Gastroesophageal sphincter (tissue), 4 donors: Measurements from ENCODE around the gene UBR3. TPM values are rescaled to one million over a fixed set of nuclear protein-coding genes. Genes with fewer than 3 reads are reported as not detected.

ENCODE experiments used
- ATAC-seq: fragments of 150-250 bp; one replicate; pipeline ENCODE4 v1.9.1; 2016; ENCODE audit warnings: mild to moderate bottlenecking, moderate library complexity
- H3K27ac ChIP-seq, 4 donors: fragments of 200-600 bp; sonication (generic) in 3 of 4; 1 replicate in 3 of 4; 2 replicates in 1 of 4; pipeline ENCODE4 v1.5.1; 2016 to 2019
- H3K27me3 ChIP-seq: fragments of 200-600 bp; sonication (generic); one replicate; pipeline ENCODE4 v1.5.1; 2019
- H3K36me3 ChIP-seq, 2 donors: fragments of 200-600 bp; sonication (generic); one replicate each; pipeline ENCODE4 v1.5.1; 2019; ENCODE audit warnings: control low read depth in 1 of 2
- H3K4me1 ChIP-seq, 3 donors: fragments of 200-600 bp; sonication (generic); 1 replicate in 2 of 3; 2 replicates in 1 of 3; pipeline ENCODE4 v1.5.1; 2016 to 2019; ENCODE audit warnings: control low read depth in 2 of 3
- H3K4me3 ChIP-seq, 2 donors: fragments of 200-600 bp; sonication (generic); one replicate each; pipeline ENCODE4 v1.5.1; 2019; ENCODE audit warnings: mild to moderate bottlenecking in 1 of 2, moderate library complexity in 1 of 2
- H3K9me3 ChIP-seq, 3 donors: fragments of 200-600 bp; sonication (generic); one replicate each; pipeline ENCODE4 v1.5.1; 2017 to 2019; ENCODE audit warnings: control low read depth in 2 of 3
- CTCF ChIP-seq, 4 experiments: fragments of 200-600 bp in 2 of 4; fragments of 450-650 bp in 2 of 4; sonication (generic) in 1 of 4; IDR thresholded peaks; one replicate each; pipeline ENCODE4 v1.5.1; 2017 to 2019; ENCODE audit warnings: antibody characterized with exemption in 4 of 4, mild to moderate bottlenecking in 2 of 4, moderate library complexity in 2 of 4
- EP300 ChIP-seq: sonication (generic); formaldehyde crosslinking; IDR thresholded peaks from one replicate; pipeline ENCODE4 v1.6.1; 2017; ENCODE audit warnings: antibody characterized with exemption, mild to moderate bottlenecking
- POLR2A ChIP-seq, 2 donors: fragments of 450-650 bp; IDR thresholded peaks; one replicate each; pipeline ENCODE4 v1.6.1; 2017; ENCODE audit warnings: antibody characterized with exemption in 2 of 2, mild to moderate bottlenecking in 2 of 2, moderate library complexity in 1 of 2
- POLR2AphosphoS5 ChIP-seq: sonication (generic); formaldehyde crosslinking; IDR thresholded peaks from one replicate; pipeline ENCODE4 v1.6.1; 2017; ENCODE audit warnings: antibody characterized with exemption
- WGBS, 2 donors: methylation state at CpG; one replicate each; pipeline ENCODE4 v1.1.5; 2018; ENCODE audit warnings: low coverage in 1 of 2; 5-methylcytosine and 5-hydroxymethylcytosine counted together
- total RNA-seq, 4 donors: library from RNA; depleted of rRNA; stranded (reverse); fragments of >200 nt; gene quantifications; one replicate each; pipeline ENCODE4 v1.1.0, GENCODE V29; 2016

UBR3 gene
- total RNA-seq, 4 donors from 2014 or later, result 52.9 to 122 (median 66.9) TPM

GRCh38 chr2:170098626-170099312 is 271.5 kb downstream of the UBR3 start:
- Histone ChIP-seq H3K36me3 (no peaks in the 10 kb centered on the region), H3K4me3 (no peak overlapping the region), H3K27ac (no peak overlapping the region), H3K27me3 (peaks cover 12% of the 10 kb centered on the region), H3K4me1 (no peaks in the 10 kb centered on the region), H3K9me3 (no peaks in the 10 kb centered on the region)
- ATAC-seq, result no peak
- 50 to 62% methylated on average over 3 to 4 of the region's 4 CpGs for WGBS, 2 donors
- TF ChIP-seq POLR2A (IDR thresholded peaks at IDR 0.05) (no peak), CTCF (IDR thresholded peaks at IDR 0.05) (no peak), POLR2AphosphoS5 (no peak)

- H3K27me3 ChIP-seq, result no peaks in the 10 kb centered on the region
- no peaks in the 10 kb centered on the region for H3K36me3 ChIP-seq
- WGBS, 2 donors, result 60 to 63% methylated on average over 2 to 3 of the region's 3 CpGs
- no peak overlapping the region for H3K27ac ChIP-seq
- ATAC-seq, result no peak
- no peaks in the 10 kb centered on the region for H3K4me1 ChIP-seq
- TF ChIP-seq POLR2A (IDR thresholded peaks at IDR 0.05) (no peak), EP300 (no peak), CTCF (IDR thresholded peaks at IDR 0.05) (no peak)
- no peak overlapping the region for H3K4me3 ChIP-seq
- no peaks in the 10 kb centered on the region for H3K9me3 ChIP-seq
Observed at GRCh38 chr2:170101789-170102188, 274.5 kb downstream of the UBR3 start.

DNA sequence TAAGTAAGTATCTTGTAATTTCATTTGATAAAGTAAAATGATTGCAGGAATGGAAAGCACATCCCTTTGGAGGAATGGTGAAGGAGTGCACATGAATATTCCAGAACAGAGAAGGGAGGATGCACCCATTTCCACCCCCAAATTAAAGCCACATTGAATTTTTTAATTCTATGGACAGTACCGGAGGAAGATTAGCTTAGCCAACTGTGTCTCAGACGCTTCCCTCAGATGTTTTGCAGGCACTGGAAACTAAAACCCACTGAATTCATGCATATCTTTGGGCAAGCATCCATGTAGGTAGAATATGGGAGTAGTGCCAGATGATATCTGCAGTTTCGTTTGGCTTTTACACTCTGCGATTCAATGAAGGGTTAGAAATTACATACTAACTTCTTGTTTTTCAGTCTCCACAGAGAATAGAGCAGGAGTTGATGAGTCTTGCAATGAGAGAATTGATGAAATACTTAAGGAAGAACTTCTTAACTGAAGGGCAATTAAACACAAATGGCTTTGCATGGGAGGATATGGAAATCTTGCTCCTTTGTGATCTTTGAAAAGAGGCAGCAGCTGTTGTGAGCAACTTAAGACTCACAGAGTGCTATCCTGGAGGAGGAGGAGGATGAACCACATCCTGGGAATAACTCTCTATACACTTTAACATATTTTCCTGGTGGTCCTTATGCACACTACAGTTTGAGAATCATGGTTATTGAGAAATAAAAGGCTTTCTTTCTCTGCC is 279.0 kb downstream of the UBR3 start:
- TF ChIP-seq POLR2A (IDR thresholded peaks at IDR 0.05) (no peak), POLR2AphosphoS5 (no peak), EP300 (no peak), CTCF (IDR thresholded peaks at IDR 0.05) (no peak)
- Histone ChIP-seq H3K36me3 (no peaks in the 10 kb centered on the region), H3K4me3 (no peak overlapping the region), H3K4me1 (no peaks in the 10 kb centered on the region), H3K9me3 (no peaks in the 10 kb centered on the region), H3K27me3 (no peaks in the 10 kb centered on the region), H3K27ac (no peak overlapping the region)
- no peak for ATAC-seq
- WGBS, 2 donors, result 75 to 84% methylated on average over 4 of the region's 4 CpGs

DNA sequence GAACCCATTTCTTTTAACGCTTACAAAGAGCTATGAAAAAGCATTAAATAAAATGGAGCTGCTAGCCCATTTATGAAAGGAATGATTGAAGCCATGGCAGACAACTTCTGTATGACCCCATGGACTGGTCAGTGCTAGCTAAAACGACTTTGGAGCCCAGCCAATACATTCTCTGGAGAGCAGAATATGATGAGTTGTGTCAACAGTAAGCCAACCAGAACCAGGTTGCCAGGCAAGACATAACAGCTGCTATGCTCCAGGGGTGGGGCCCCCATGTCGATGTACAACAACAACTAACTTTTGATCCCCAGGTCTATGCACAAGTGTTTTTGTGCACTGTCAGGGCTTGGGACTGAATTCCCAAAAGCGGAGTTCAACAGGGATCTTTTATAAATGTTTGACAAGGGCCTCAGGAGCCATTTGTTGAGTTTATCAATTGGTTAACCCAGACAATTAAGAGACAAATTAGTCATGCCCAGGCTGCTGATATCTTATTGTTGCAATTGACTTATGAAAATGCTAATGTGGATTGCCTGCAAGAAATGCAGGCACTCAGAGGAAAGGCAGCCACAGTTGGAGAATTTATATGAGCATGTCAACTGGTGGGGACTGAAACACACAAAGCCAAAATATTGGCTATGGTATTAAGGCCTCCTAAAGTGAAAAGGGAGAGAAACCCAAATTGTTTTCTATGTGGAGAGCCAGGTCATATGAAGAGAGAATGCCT is 286.1 kb downstream of the UBR3 start:
- no peak overlapping the region for H3K27ac ChIP-seq
- WGBS, 2 donors, result 62 to 79% methylated on average over 2 to 4 of the region's 4 CpGs

More for the DNA sequence above, 286.1 kb downstream of the UBR3 start:
- no peaks in the 10 kb centered on the region for H3K27me3 ChIP-seq
- no peak overlapping the region for H3K4me3 ChIP-seq
- H3K9me3 ChIP-seq, result no peaks in the 10 kb centered on the region
- H3K36me3 ChIP-seq, result no peaks in the 10 kb centered on the region
- ATAC-seq, result no peak
- TF ChIP-seq POLR2A (IDR thresholded peaks at IDR 0.05) (no peak), EP300 (no peak), POLR2AphosphoS5 (no peak), CTCF (IDR thresholded peaks at IDR 0.05) (no peak)
- H3K4me1 ChIP-seq, result no peaks in the 10 kb centered on the region
